G401.6 (cell line): ENCODE data around the gene PSMB3.

Experiments used
- FAIRE-seq: peaks from 2 replicates; lab custom pipeline; 2012; peaks lifted over from hg19 to GRCh38; lab: Jason Lieb, UNC

Gene PSMB3

GRCh38 chr17:38733982-38734973 is 18.3 kb upstream of the PSMB3 start:
- no peak for FAIRE-seq

GRCh38 chr17:38735161-38735997 is 17.2 kb upstream of the PSMB3 start:
- no peak for FAIRE-seq

GRCh38 chr17:38738007-38738662 is 14.4 kb upstream of the PSMB3 start:
- FAIRE-seq: no peak

GRCh38 chr17:38738686-38739085 is 13.9 kb upstream of the PSMB3 start:
- no peak for FAIRE-seq

GRCh38 chr17:38739305-38739704 is 13.2 kb upstream of the PSMB3 start:
- no peak for FAIRE-seq

GRCh38 chr17:38740044-38740443 is 12.5 kb upstream of the PSMB3 start:
- no peak for FAIRE-seq

- no peak for FAIRE-seq
Measured at GRCh38 chr17:38740806-38741205, 11.7 kb upstream of the PSMB3 start.

- no peak for FAIRE-seq
Measured at GRCh38 chr17:38741461-38741860, 11.1 kb upstream of the PSMB3 start.

- no peak for FAIRE-seq
Measured at GRCh38 chr17:38741921-38742410, 10.6 kb upstream of the PSMB3 start.

GRCh38 chr17:38742411-38743308 is 9.9 kb upstream of the PSMB3 start:
- no peak for FAIRE-seq

- FAIRE-seq: no peak
Measured at GRCh38 chr17:38743556-38744171, 8.9 kb upstream of the PSMB3 start.

- FAIRE-seq: no peak
Measured at GRCh38 chr17:38745545-38745944, 7.0 kb upstream of the PSMB3 start.

GRCh38 chr17:38746004-38746848 is 6.3 kb upstream of the PSMB3 start:
- FAIRE-seq: no peak

GRCh38 chr17:38746849-38747462 is 5.6 kb upstream of the PSMB3 start:
- no peak for FAIRE-seq

GRCh38 chr17:38747463-38748148 is 4.9 kb upstream of the PSMB3 start:
- no peak for FAIRE-seq

- FAIRE-seq: no peak
Measured at GRCh38 chr17:38748149-38748891, 4.2 kb upstream of the PSMB3 start, which contains the start of gene PCGF2. Gene PCGF2 (minus strand): TSS chr17:38748336. CDS start chr17:38740402, 7,934 bp downstream.

GRCh38 chr17:38748892-38749222 is 3.7 kb upstream of the PSMB3 start:
- FAIRE-seq: no peak
